GM12891 (cell line): ENCODE results near the gene USP22.

Experiments used
- POLR2A ChIP-seq: IDR thresholded peaks from 2 replicates; pipeline ENCODE4 v1.6.1; 2011; ENCODE audit warnings: low read depth, low read length, control low read depth
- POLR2AphosphoS5 ChIP-seq: IDR thresholded peaks from 2 replicates; pipeline ENCODE4 v1.6.1; 2011; ENCODE audit warnings: low read depth, low read length, control low read depth
- POU2F2 ChIP-seq: IDR thresholded peaks from 2 replicates; pipeline ENCODE4 v1.6.1; 2011; ENCODE audit warnings: low read depth, mild to moderate bottlenecking, control low read depth, low read length, moderate library complexity
- SPI1 ChIP-seq: IDR thresholded peaks from 2 replicates; pipeline ENCODE4 v1.6.1; 2011; ENCODE audit warnings: low read depth, low read length, control low read depth
- TAF1 ChIP-seq: IDR thresholded peaks from 2 replicates; pipeline ENCODE4 v1.6.1; 2011; ENCODE audit warnings: low read depth, low read length, control low read depth

DNA sequence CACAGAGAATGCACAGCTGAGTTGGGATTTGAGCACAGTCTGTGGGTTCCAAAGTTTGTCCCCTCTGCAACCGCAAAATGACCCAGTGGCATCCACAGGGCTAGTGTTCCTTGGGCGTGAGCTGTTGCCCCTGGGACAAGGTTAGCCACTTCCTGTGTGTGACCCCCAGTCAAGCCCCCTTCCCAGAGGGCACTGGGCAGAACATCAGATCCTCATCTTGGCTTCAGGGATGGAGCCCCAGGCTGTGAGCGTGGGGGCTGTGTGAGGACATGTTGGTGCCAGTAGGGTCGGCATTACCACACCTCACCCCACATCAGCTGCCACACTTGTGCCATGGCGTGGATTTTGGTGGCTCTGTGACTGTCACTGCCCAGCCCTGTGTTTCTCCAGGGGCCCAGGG lies 55.3 kb downstream of the USP22 start:
- no peak for TF ChIP-seq TAF1
- no peak for TF ChIP-seq POLR2A
- no peak for TF ChIP-seq POLR2AphosphoS5
- no peak for TF ChIP-seq POU2F2
- TF ChIP-seq SPI1, result no peak
